HG03442 (cell line): Measurements from ENCODE around the gene TMEM187.
A peak's percentile ranks its signal among the peaks of the same experiment; 100 is the strongest.
"Not testable (repeated sequence)": the region's sequence is repeated elsewhere in the genome, so short reads cannot be mapped to it uniquely, and the experiment has no call there.

Experiments
- ATAC-seq: cut with Tn5 transposase; IDR thresholded peaks from one replicate; pipeline ENCODE4 v1.9.1; 2021; ENCODE audit warnings: mild to moderate bottlenecking, moderate library complexity; ENCODE audit not compliant: unreplicated experiment

TMEM187 gene

DNA sequence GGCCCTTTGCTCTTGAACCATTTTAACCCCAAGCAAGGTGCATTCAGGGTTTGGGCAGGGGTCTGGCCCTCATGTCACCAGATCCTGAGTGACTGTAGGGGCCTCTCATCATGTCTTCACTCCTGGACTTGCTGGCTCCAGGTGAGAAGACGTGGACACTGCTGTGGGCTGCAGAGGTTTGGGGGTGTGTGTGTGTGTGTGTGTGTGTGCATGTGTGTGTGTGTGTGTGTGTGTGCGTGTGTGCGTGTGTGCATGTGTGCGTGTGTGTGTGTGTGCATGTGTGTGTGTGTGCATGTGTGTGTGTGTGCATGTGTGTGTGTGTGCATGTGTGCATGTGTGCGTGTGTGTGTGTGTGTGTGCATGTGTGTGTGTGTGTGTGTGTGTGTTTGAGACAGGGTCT lies 21.8 kb downstream of the TMEM187 start:
- not testable (repeated sequence) for ATAC-seq

DNA sequence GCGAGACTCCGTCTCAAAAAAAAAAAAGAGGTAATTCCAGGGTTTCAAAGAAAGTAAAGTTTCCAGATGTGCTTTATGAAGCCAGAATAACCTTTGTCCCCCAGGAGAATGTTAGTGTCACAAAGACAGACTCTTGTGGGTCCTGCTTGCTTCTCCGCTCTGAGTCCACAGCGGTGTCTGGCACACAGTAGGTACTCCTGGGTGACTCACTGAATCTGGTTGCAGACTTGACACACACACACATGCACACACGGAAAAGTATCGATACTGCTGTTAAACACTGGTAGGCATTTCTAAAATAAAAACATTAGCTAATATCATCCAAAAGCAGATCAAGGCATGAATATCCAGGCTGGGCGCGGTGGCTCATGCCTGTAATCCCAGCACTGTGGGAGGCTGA lies 22.9 kb downstream of the TMEM187 start:
- no peak for ATAC-seq

DNA sequence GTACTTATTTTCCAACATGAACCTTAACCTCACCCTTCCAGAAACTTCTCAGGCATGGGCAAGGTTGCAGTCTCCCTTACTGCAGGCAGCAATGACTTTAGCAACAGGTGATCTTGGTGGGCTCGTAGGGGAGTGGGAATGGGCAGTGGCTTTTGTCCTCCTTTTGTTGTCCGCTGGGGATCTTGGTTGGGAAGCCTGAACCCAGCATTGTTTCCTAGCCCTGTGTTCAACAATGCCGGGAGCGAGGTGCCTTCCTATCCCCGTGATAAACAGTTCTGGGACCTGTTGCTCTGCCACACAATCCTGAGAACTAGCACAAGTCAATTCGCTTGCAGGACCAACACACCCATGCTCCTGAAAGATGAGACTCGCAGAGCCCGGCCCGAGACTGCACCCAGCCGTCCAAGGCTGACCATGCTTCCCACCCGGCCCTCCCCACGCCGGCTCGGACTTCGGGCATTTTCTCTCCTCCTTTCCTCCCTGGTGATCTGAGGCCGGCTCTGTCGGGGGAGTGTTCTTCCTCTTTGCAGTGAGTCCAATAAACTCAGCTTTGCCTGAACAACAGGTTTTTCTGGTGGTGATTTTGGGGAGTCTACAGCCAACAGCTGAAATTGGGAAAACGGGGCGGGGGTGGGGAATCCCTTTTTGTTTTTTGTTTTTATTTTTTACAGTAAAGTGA lies 26.9 kb downstream of the TMEM187 start:
- no peak for ATAC-seq

DNA sequence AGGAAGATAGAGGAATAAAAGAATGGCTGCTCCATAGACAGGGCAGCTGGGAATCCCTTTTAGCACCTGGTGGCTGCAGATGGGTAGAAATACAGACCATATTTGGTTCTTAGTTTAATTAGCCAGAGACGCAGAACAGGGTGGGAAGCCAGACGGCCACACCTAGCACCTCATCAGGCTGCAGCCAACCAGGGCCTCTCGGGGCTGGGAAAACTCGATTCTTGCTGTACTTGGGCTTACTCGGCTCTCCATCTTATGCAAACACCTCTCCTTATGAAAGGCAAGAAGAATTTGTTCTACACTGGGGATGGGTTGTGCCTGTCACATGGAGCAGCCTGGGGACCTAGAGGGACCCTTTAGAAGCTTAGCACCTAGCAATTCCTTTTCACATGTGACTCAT lies 27.5 kb downstream of the TMEM187 start:
- ATAC-seq: no peak

DNA sequence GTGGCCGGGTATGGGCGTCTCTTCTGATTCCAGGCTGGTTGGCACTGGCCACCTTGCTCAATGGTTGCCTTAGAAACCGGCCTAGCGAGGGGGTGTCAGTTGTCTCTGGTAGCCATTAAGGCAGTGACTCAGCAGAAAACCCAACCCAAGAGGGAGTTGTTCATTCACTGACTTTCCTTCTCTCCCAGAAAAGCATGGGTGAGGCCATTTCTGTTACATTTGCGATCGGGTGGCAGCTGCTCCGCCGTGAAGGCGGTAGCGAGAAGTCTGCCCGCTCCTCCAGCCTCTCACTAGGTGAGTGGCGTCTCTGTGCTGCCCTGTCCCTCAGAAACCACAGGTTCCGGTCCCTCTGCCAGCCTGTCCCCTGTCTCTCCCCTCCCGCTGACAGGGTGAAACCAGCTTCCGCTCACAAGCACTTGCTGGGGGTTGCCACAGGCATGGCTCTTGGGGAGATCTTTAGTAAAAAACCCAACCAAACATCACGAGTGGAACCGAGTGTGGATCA lies 29.7 kb downstream of the TMEM187 start:
- peak; percentile 50 for ATAC-seq

DNA sequence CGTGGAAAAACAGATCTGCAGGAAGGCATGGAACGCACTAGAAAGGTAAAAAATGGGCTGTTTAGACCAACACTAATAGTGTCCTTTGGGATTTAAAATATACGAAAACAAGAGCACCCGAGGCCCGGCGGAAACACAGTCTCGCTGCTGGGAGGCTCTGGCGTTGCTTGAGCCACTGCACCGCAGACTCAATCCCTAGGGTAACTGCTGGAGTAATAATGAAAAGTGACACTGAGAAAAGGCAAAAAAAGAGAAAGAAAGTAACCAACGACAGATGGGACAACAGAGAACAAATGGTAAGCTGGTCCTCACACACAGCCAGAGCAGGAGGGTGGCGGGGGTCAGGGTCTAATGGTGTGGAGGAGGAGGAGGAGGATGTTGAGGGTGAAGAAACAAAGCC lies 31.8 kb downstream of the TMEM187 start:
- no peak for ATAC-seq

DNA sequence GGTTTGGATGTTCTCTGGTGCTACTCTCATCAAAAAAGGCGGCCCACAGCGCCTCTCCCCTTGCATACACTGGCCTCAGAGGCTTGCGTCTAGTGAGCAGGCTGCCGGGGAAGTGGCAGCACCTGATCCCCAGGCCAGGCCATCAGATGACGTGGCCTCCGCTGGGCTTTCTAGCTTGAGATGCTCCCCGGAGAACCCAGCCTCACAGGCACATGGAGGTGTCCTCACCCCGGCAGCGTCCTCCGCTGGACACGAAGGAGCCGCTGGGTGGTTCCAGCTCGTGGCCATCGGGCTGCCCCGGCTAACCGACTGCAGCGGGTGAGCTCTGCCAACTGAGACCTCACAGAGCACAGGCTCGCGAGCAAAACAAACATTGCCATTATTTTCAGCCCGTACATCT lies 34.4 kb downstream of the TMEM187 start:
- ATAC-seq: no peak

DNA sequence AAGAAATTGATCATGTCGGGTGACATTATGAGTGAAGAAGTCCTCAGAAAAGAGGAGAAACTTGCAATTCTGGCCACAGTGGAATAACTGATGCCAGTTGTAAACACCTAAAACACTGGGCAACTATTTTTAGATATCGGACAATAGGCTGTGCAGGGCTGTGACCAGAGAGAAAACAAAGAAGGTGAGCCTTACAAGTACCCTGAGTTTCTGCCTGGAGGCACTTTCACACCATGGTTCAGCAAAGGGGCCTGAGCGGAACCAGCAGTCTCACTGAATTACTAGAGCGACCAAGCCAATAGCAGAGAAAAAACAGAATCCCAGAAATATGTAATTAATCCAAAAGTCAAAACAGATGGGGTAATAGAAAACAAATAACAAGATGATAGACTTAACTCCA lies 36.0 kb downstream of the TMEM187 start:
- no peak for ATAC-seq

DNA sequence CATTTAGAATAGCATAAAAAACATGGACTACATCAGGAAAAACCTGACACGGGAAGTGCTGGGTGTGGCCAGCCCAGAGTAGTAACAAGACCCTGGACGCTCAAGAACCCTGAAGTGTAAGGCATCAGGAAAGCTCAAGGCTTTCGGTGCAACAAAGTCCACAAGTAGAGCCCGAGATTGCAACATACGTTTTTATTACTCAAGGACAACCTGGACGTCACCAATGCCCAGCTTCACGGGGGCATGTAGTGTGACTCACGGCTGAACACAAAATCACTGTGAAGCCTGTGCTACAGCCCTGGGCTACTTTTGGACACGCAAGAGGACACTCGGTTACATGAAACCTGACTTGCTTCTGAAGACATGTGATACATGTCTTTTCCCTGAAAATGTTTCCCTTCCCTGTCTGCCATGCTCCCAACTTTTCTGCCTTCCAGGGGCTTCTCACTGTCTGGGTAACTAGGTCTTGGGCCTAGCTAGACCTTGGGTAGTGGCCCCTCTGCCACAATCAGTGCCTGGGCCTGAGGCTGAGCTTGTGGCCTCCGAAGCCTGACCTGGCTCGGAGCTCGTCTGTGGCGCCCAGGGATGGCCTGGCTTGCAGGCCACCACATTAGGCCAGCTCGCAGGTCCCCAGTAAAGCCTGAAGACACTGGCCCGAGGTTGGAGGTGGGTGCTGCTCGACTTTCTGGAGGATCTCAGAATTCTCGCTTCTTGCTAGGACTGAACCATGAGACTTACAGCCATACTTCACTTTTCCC lies 38.0 kb downstream of the TMEM187 start:
- no peak for ATAC-seq

DNA sequence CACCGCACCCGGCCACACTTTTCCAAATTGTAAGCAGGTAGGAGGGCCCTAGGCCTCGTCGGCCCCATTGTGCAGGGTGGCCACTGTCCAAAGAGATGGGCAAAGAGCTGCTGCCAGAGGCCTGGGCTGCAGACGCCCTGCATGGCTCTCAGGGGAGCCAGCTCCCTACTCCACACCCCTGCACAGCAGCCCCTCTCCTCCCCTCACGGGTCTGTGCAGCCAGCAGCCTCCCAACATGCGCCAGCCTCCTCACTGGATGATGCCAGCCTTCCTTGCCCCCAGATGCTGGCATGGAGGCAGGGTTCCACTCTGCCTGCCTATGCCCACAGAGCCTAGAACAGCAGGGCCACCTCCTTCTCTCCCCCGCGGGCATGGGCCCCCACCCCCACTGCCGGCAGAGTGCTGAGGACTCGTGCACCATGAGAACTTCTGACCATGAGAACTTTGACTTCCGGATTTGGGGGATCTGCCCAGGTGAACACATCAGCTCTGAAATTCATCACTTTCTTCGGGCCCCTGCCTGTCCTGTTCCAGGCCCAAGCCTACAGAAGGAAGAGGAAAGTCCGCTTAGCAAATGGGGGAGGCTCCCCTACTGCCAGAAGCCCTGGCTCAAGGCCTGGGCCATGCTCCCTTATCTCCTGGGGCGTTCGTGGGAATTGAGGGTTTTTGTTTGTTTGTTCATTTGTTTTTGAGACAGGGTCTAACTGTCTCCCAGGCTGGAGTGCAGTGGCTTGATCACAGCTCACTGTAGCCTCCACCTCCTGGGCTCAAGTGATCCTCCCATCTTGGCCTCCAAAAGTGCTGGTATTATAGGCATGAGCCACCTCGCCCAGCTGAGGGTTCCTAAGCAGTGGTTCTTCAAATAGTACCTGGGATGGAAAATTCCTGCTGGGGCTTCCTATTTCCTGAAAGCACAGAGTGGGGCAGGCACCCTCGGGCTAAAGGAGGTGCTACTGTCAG lies 39.1 kb downstream of the TMEM187 start:
- no peak for ATAC-seq

DNA sequence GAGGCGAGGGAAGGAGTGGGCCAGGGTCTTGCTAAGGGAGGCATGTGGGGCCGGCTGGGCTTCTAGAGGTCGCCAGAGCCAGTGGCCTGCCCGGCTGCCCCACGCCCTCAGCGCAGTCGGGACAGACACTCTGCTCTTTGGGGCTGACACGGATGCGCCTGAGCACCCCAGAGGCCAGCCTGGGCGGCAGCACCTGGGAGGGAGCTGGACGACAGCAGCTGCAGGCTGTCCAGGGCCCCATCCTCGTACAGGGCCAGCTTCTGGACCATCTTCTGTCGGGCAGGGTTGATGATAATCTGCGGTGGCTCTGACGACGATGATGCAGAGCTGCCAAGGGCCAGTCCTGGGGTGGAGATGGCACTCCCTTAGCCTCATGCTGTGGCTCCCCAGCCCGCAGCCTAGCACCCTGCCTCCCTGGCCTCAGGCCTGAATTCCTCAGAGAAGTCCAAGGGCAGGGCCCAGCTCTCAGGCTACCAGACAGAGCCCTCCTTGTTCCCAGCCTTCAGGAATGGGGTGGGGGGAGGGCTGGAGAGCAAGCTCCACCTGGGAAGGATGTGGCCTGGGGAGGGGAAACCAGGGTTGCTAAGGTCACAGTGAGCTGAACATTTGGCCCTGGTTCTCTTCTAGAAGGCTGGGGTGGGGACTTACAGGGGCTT lies 39.9 kb downstream of the TMEM187 start:
- ATAC-seq: no peak

DNA sequence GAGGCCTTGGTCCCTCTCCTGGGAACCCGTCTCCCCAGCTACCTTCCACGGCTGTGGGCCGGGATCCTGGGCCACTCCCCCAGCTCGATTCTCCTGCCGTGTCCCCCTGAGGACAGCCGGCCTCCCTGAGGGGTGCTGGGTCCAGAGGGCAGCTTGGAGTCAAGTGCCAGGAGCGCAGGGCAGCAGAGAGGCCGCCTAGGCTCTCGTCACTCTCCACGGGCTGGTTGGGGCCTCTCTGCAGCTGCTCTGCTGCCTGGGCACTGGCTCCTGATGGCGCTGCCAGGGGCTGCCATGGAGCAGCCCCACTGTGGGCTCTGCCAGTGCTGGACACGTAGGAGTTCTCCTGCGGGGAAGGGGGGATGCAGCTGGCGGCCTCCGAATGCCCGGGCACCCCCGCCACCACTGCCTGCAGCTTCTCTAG lies 40.5 kb downstream of the TMEM187 start:
- no peak for ATAC-seq

DNA sequence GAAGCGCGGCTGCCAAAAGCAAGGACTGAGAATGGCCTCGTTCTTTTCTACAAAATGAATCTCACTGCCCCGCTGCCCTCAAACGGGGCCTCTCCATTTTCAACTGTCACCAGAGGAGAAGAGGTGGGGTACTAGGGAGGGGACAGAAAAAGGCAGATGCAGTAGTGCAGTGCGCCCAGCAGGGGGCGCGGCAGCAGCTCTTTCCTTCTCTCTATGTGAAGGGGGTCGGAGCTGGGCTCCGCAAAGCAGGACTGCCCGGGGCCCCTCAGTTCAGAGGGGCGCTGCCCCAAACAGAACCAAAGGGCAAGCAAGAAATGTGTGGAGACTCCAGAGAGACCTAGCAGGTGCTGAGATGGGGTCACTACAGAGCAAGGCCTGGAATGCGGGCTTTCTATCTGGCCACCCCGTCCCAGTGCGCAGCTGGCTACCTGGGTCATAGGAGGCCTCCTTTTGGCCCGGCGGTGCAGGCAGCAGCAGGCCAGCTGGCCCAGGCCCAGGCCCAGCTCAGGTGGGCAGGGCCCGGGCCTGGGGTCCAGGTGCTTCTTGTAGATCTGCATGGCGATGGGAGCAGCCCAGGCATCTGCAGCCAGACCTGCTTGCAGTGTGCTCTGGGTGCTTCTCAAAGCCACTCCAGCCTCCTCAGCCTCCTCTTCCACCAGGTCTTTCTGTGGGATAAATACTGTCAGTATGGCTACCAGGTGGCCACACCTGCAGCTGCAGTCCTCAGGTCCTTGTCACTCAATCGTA lies 41.2 kb downstream of the TMEM187 start:
- no peak for ATAC-seq

DNA sequence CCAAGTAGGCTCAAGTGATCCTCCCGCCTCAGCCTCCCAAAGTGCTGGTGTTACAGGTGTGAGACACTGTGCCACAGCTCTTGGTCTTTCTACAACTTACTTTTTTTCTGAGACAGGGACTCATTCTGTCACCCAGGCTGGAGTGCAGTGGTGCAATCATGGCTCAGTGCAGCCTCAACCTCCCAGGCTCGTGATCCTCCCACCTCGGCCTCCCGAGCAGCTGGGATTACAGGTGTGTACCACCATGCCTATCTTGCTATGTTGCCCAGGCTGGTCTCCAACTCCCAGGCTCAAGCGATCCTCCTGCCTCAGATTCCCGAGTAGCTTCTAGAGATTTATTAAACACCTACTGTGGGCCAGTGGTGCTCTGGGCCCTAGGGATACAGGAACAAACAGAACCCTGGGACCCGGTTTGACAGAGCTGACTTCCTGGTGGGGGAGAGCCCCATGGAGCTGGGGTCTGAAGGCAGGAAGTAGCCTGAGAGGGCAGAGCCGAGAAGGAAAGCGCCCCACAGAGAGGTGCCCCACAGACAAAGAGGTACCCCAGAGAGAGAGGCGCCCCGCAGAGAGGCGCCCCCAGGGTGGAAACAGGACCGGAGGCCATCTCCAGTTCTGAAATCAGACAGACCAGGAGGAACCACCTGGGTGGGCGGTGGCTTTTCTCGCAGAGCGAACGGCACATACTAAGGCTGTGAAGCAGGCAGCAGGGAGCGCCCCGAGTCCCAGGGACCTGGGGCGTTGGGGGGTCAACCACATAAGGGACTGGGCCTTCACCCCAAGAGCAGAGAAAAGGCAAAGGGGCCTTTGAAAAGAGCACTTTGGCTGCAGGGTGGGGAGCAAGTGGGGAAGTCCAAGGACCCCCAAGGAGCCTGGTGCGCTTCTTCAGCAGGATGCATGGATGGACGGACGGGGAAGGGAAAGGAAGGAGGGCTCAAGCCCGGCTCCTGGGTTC lies 42.2 kb downstream of the TMEM187 start:
- ATAC-seq: no peak

DNA sequence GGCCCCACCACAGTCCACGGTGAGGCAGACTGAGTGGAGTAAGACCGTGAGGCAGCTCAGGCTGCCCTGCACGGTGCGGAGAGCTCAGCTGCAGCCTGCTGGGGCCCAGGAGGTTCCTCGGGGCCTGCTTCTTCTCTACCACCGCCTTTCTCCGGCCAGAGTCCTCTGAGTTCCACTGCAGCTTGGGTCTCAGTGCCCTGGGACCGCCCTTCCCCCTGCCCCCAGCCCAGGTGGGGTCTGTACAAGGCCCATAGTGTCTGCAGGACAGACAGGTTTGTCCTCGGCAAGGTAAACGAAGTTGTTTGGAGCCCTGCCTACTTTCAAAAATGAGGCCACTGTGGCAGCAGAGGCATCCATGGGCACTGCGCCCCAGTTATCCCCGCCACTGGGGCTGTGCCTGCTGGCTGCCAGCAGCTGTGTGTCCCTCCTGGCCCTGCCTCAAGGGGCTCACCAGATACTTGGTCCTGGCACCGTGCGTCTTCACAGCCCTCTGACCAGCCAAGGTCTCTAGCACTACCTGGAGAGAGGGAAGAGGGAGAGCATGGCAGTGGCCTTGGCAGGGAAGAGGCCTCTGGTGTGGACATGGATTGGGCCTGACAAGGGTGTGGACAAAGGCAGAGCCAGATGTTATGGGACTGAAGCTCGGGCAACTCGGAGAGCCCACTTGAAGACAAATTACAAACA lies 43.2 kb downstream of the TMEM187 start:
- ATAC-seq: no peak

DNA sequence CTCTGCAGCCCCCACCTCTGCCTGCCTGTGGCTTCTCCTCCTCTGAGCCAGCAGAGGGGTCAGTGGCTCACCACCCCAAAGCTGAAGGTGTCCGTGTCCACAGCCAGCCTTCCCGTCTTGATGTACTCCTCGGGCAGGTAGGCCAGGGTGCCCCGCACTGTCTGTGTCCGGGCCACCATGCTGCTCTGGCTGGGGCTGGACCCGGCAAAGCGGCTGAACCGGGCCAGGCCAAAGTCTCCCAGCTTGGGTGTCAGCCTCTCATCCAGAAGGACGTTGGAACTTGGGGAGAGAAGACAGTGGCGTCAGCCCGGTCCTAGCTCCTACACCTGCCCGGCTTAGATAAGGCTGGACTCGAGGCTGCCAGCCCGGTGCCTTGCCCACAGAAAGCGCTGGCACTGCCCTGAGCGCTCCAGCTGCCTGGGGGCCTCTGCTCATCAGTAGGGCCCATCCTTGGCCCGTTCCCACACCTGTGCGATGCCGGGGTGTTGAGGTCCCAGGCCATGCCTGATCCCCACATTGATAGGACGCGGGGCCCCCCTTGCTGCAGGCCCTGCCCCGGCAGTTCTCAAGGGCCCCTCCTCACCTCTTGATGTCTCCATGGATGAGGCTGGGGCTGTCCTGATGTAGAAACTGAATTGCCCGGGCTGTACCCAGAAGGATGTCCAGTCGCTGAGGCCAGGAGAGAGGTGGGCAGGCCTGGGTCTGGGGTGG lies 44.0 kb downstream of the TMEM187 start:
- ATAC-seq: no peak

DNA sequence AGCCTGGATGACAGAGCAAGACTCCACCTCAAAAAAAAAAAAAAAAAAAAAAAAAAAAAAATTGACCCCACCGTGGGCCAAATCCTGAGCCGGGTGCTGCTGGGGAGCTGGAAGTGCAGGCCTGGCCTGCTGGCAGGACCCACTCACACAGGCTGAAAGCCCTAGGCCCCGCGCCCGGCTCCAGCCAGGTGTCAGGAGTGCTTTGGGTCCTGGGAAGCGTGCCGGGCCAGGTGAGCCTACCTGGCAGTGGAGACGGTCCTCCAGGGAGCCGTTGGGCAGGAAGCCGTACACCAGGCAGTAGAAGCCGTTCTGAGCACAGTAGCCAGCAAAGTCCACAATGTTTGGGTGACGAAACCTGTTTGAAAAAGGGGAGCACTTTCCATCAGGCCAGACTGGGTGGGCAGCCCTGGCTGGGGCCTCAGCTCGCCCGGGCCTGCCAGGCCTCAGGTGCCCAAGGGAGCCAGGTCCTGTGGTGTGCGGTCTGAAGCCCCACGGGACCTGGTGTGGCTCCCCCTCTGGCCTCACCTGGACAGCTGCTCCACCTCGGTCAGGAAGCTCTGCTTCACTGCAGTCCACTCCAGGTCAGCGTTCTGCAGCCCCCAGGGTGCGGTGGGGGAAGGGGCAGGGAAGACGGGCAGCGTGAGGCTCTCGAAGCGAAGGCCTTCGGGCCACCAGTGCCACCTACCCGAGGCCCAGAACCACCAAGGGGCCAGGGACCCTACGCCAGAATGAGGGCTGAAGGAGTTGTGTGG lies 45.4 kb downstream of the TMEM187 start:
- ATAC-seq: no peak
